Lower lobe of right lung (tissue), 2 donors: ENCODE data around the gene MT1G. TPM values are rescaled to one million over a fixed set of nuclear protein-coding genes. Genes with fewer than 3 reads are reported as not detected.
"Not testable (repeated sequence)": the region's sequence is repeated elsewhere in the genome, so short reads cannot be mapped to it uniquely, and the experiment has no call there.

Experiments
- ATAC-seq, 2 donors: fragments of 200-7000 bp; cut with Tn5 transposase; one replicate each; pipeline ENCODE4 v1.9.1; 2020 to 2022; ENCODE audit warnings: mild to moderate bottlenecking in 2 of 2, moderate library complexity in 2 of 2
- DNase-seq: peaks from one replicate; pipeline ENCODE4 v3.0.0-alpha.2; 2020
- H3K27ac ChIP-seq: fragments of 200-600 bp; one replicate; pipeline ENCODE4 v1.8.0; 2022
- H3K27me3 ChIP-seq: fragments of 200-600 bp; one replicate; pipeline ENCODE4 v1.8.0; 2022; ENCODE audit warnings: low read depth
- H3K36me3 ChIP-seq: fragments of 200-600 bp; one replicate; pipeline ENCODE4 v1.8.0; 2022; ENCODE audit warnings: mild to moderate bottlenecking
- H3K4me1 ChIP-seq: fragments of 200-600 bp; one replicate; pipeline ENCODE4 v1.8.0; 2022
- H3K4me3 ChIP-seq: fragments of 200-600 bp; one replicate; pipeline ENCODE4 v1.8.0; 2022; ENCODE audit warnings: mild to moderate bottlenecking
- H3K9me3 ChIP-seq: fragments of 200-600 bp; one replicate; pipeline ENCODE4 v1.8.0; 2022
- CTCF ChIP-seq: fragments of 200-600 bp; IDR thresholded peaks from one replicate; pipeline ENCODE4 v1.8.0; 2022; ENCODE audit warnings: antibody characterized with exemption, mild to moderate bottlenecking
- intact Hi-C: fragments of 100-400 bp; cut with DNase I; formaldehyde crosslinking; loops from one replicate; pipeline ENCODE4 v1.11.0; 2022
- long read RNA-seq: library from polyadenylated mRNA; unstranded; transcript quantifications from one replicate; pipeline ENCODE4 v2.0.0, GENCODE V29; 2021
- total RNA-seq: library from RNA; stranded (reverse); fragmentation: NEBNext Ultra II Directional; extraction: Animal tissue kit (Norgen Biotek cat#: 25700); gene quantifications from one replicate; pipeline ENCODE4 v1.2.1, GENCODE V29; 2021
- donor health status: DM: no; HTN: yes; CAD: no; lungs with severe emphysema.

The MT1G gene
- 25.3 TPM for total RNA-seq
- long read RNA-seq, partial matches to known transcripts, result 0 of 3 reads
- long read RNA-seq, other reads (novel, unspliced or antisense), result 0 of 3 reads

GRCh38 chr16:56667581-56668571 is at the start of gene MT1G:
Gene MT1G (minus strand): TSS chr16:56668065. CDS start chr16:56667993, 72 bp downstream.
- ATAC-seq (peak; percentile 82), DNase-seq (peak; percentile 59)
- H3K4me1 ChIP-seq, result peaks cover 13% of the 10 kb centered on the region
- H3K27ac ChIP-seq, result no peak within 1 kb of the TSS
- H3K36me3 ChIP-seq, result no peaks in the 10 kb centered on the region
- H3K27me3 ChIP-seq, result peaks cover 74% of the 10 kb centered on the region
- no peaks in the 10 kb centered on the region for H3K9me3 ChIP-seq
- TF ChIP-seq CTCF, result no peak
- H3K4me3 ChIP-seq, result peak within 1 kb of the TSS; percentile 27
- intact Hi-C loops, result no loop called here

GRCh38 chr16:56717532-56717931 is 49.7 kb upstream of the MT1G start:
- DNase-seq, ATAC-seq, intact Hi-C loops, H3K27ac ChIP-seq, H3K36me3 ChIP-seq, H3K27me3 ChIP-seq, H3K4me1 ChIP-seq, H3K4me3 ChIP-seq, H3K9me3 ChIP-seq: not testable (repeated sequence)

- ATAC-seq (no peak), DNase-seq (no peak)
Measured at GRCh38 chr16:56716761-56717160, 48.9 kb upstream of the MT1G start.

GRCh38 chr16:56715126-56715525 is 47.3 kb upstream of the MT1G start:
- TF ChIP-seq CTCF, result no peak
- no peak for DNase-seq
- Histone ChIP-seq H3K36me3 (no peaks in the 10 kb centered on the region), H3K27me3 (no peaks in the 10 kb centered on the region), H3K9me3 (no peaks in the 10 kb centered on the region), H3K4me1 (no peaks in the 10 kb centered on the region), H3K4me3 (no peak overlapping the region), H3K27ac (no peak overlapping the region)
- intact Hi-C loops, result no loop called here
- ATAC-seq, result no peak

More at GRCh38 chr16:56716761-56717160, 48.9 kb upstream of the MT1G start:
- Histone ChIP-seq H3K9me3 (no peaks in the 10 kb centered on the region), H3K36me3 (no peaks in the 10 kb centered on the region), H3K27ac (no peak overlapping the region), H3K4me1 (no peaks in the 10 kb centered on the region), H3K27me3 (no peaks in the 10 kb centered on the region), H3K4me3 (no peak overlapping the region)
- intact Hi-C loops, result no loop called here
- TF ChIP-seq CTCF, result no peak

GRCh38 chr16:56713794-56714193 is 45.9 kb upstream of the MT1G start:
- ATAC-seq, result no peak
- intact Hi-C loops, result no loop called here
- no peaks in the 10 kb centered on the region for H3K9me3 ChIP-seq
- H3K4me1 ChIP-seq, result no peaks in the 10 kb centered on the region
- no peak for TF ChIP-seq CTCF
- H3K4me3 ChIP-seq, result no peak overlapping the region
- no peaks in the 10 kb centered on the region for H3K27me3 ChIP-seq
- no peak overlapping the region for H3K27ac ChIP-seq
- H3K36me3 ChIP-seq, result no peaks in the 10 kb centered on the region
- DNase-seq, result no peak

GRCh38 chr16:56711862-56712261 is 44.0 kb upstream of the MT1G start:
- no peaks in the 10 kb centered on the region for H3K36me3 ChIP-seq
- no peaks in the 10 kb centered on the region for H3K27me3 ChIP-seq
- no peaks in the 10 kb centered on the region for H3K4me1 ChIP-seq
- intact Hi-C loops, result no loop called here
- H3K27ac ChIP-seq, result no peak overlapping the region
- no peak for TF ChIP-seq CTCF
- DNase-seq, result no peak
- ATAC-seq, result no peak
- no peak overlapping the region for H3K4me3 ChIP-seq
- no peaks in the 10 kb centered on the region for H3K9me3 ChIP-seq
